ENCODE results near the gene STXBP1. TPM values are rescaled to one million over a fixed set of nuclear protein-coding genes. Genes with fewer than 3 reads are reported as not detected.

Gene STXBP1
- total and polyA plus RNA-seq, 9 of the 15 experiments (the other 6 are each of a cell fraction or from before 2014, with no cell fraction given), result 4.6 to 35.1 (median 9.7) TPM

- DNase-seq (ENCODE audit: extremely low read depth in 1 of 4, low spot score in 3 of 4), result peak; percentile 41 to 82 (median 60)
- H4K20me1 ChIP-seq (replicated peaks; ENCODE audit: control insufficient read depth, insufficient read depth, low read length), result 0 out of 2 replicates have a peak, but pooled peaks cover 9% of the 10 kb centered on the region
- H3K27me3 ChIP-seq (ENCODE audit: control insufficient read depth in 2 of 2, insufficient read depth in 2 of 2, low read length in 2 of 2), result no peaks in the 10 kb centered on the region
- H3K36me3 ChIP-seq (ENCODE audit: control insufficient read depth, insufficient read depth, low read length), result no peaks in the 10 kb centered on the region
- in situ Hi-C loops (cut with MboI) (no loop called here), intact Hi-C loops (cut with micrococcal nuclease) (no loop called here)
- H3K9me1 ChIP-seq (ENCODE audit: control insufficient read depth, insufficient read depth, low read length), result no peaks in the 10 kb centered on the region
- BruUV-seq (replicated peaks), result no TSS peak
- H3K9me3 ChIP-seq (replicated peaks; ENCODE audit: control insufficient read depth, insufficient read depth, low read depth, low read length), result no peaks in the 10 kb centered on the region
- ATAC-seq, result peak; percentile 87
- no peaks in the 10 kb centered on the region; the same call in 2 of the 3 replicates for H3K79me2 ChIP-seq (ENCODE audit: control insufficient read depth, insufficient read depth, low read length)
- H3K9ac ChIP-seq (ENCODE audit: insufficient read depth in 1 of 2, low read depth in 2 of 2, low read length in 2 of 2), result peak overlapping the region; percentile 56 to 85
- H3K27ac ChIP-seq (ENCODE audit: extremely low read depth, low read depth, low read length), result peak overlapping the region; percentile 79
- H3K4me1 ChIP-seq (replicated peaks in 1 of 2; ENCODE audit: control insufficient read depth in 2 of 2, insufficient read depth in 2 of 2, low read length in 2 of 2), result peaks cover 24 to 25% of the 10 kb centered on the region in 2 experiments
- peak overlapping the region; percentile 67 for H2AFZ ChIP-seq (ENCODE audit: low read depth, low read length)
- peak; percentile 94 for FAIRE-seq
- H3K4me2 ChIP-seq (ENCODE audit: insufficient read depth, low read length), result peak overlapping the region; percentile 71
- no peak overlapping the region for H3K4me3 ChIP-seq
- WGBS (ENCODE audit: insufficient coverage, low coverage, missing lambda C conversion rate), result 11% methylated on average over 9 of the region's 9 CpGs
- ChIA-PET CTCF (ENCODE audit: low intra/inter-chr PET ratio) (no interaction called here), POLR2A (interaction anchor here (1.1 to 1.6 kb wide), 3 partner anchors 12 to 16 kb away, joined by 3 to 4 read pairs (median 4); no protein-coding TSS in a partner anchor)
- TF ChIP-seq RFX1 (IDR thresholded peaks at IDR 0.05) (no peak), HDAC1 (IDR thresholded peaks at IDR 0.05) (peak in 1 of 2 experiments; percentile 51; a peak in 1 of 4 replicates), ZNF507 (tag; conservative IDR thresholded peaks at IDR 0.05) (no peak), ETS1 (conservative IDR thresholded peaks at IDR 0.05; ENCODE audit: control insufficient read depth, low read depth, low read length) (no peak), EP300 (IDR thresholded peaks at IDR 0.05; ENCODE audit: low read length) (peak; percentile 7; the same call in 1 of the 2 replicates), SMARCC2 (IDR thresholded peaks at IDR 0.05; ENCODE audit: low read depth) (0 out of 2 replicates have a peak, but pooled peaks have one; percentile 54), TEAD4 (IDR thresholded peaks at IDR 0.05; ENCODE audit: low read length) (peak; percentile 62), TEAD4 (CRISPR knock-in tag; IDR thresholded peaks at IDR 0.05; ENCODE audit: borderline replicate concordance) (no peak), ZNF77 (CRISPR knock-in tag; IDR thresholded peaks at IDR 0.05) (no peak), ZNF316 (IDR thresholded peaks at IDR 0.05) (peak; percentile 92), NFIC (IDR thresholded peaks at IDR 0.05) (peak; percentile 54; the same call in 1 of the 2 replicates), MAFK (IDR thresholded peaks at IDR 0.05; ENCODE audit: low read length) (peak; percentile 75), SMC3 (conservative IDR thresholded peaks at IDR 0.05; ENCODE audit: insufficient read depth, low read depth, low read length) (no peak), ZNF263 (CRISPR knock-in tag; IDR thresholded peaks at IDR 0.05; ENCODE audit: borderline replicate concordance) (no peak), GTF2A2 (tag; IDR thresholded peaks at IDR 0.05) (no peak), JUND (IDR thresholded peaks at IDR 0.05; ENCODE audit: borderline replicate concordance, low read depth, low read length) (0 out of 2 replicates have a peak, but pooled peaks have one; percentile 5), JUND (tag; IDR thresholded peaks at IDR 0.05; ENCODE audit: borderline replicate concordance, low read depth, low read length) (no peak)
- TF ChIP-seq, protein P1, sequence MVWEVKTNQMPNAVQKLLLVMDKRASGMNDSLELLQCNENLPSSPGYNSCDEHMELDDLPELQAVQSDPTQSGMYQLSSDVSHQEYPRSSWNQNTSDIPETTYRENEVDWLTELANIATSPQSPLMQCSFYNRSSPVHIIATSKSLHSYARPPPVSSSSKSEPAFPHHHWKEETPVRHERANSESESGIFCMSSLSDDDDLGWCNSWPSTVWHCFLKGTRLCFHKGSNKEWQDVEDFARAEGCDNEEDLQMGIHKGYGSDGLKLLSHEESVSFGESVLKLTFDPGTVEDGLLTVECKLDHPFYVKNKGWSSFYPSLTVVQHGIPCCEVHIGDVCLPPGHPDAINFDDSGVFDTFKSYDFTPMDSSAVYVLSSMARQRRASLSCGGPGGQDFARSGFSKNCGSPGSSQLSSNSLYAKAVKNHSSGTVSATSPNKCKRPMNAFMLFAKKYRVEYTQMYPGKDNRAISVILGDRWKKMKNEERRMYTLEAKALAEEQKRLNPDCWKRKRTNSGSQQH (CRISPR knock-in tag; IDR thresholded peaks at IDR 0.05), result no peak
- TF ChIP-seq, protein P2, sequence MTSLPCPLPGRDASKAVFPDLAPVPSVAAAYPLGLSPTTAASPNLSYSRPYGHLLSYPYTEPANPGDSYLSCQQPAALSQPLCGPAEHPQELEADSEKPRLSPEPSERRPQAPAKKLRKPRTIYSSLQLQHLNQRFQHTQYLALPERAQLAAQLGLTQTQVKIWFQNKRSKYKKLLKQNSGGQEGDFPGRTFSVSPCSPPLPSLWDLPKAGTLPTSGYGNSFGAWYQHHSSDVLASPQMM (CRISPR knock-in tag; IDR thresholded peaks at IDR 0.05), result no peak
These were observed 16.8 kb downstream of the STXBP1 start for GRCh38 chr9:127628758-127629467.

Data from K562 (cell line).